ENCODE data around the gene FLAD1.
A peak's percentile ranks its signal among the peaks of the same experiment; 100 is the strongest.

FLAD1 gene

DNA sequence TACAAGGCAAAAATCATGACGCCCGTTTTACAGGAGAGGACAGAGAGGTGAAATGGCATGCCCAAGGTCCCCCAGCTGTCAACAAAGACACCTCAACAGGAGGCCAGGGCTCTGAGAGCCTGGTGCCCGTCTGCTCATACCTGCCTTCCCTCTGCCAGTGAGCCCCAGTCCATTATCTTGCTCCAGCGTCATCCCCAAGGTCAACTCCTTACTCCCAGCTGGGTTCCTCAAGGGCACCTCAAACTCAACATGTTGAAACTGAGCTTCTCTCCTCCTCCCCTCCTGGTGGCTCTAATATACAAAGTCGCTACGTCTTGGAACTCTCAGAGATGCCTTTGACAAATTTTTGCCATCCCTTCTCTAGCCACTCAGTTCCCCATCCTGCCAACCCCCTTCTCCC, 30.5 kb upstream of the FLAD1 start:
- DNase-seq: no peak

DNA sequence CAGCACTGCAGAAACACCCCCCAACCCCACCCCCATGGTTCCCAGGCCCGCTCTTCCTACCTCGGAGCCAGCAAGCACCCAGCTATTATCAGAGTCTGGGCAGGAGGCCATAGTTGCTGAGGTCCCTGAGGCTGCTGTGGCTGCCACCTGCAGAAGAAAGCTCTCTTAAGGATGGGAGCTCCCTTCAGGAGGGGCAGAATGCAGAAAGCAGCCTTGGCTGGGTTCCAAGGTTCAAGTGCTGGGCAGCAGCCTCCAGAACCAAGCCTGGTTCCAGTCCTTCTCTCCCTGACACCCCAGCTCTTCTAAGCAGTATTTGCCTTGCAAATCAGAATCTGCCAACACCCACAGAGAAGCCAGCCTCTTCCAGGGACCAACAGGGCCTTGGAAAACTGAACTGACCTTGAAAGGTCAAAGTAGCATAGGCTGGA, 29.5 kb upstream of the FLAD1 start:
- no peak for DNase-seq

DNA sequence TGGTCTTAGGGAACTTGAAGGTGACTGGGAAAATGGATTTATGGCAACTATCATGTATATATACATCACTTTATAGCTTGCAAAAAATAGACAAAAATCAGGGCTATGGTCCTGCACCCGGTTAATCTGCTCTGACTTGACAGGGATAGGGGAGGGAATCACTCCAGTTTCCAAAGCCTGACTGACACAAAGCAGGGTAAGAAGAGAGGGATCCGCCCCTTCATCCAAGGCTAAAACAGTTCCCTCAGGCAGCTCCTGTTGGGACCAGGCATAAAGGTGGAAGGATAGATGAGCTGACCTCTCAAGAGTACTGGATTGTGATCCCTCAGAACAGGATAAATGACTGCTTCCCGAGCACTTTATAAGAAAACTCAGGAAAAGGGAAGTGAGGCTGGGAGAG, 28.6 kb upstream of the FLAD1 start:
- DNase-seq: no peak

DNA sequence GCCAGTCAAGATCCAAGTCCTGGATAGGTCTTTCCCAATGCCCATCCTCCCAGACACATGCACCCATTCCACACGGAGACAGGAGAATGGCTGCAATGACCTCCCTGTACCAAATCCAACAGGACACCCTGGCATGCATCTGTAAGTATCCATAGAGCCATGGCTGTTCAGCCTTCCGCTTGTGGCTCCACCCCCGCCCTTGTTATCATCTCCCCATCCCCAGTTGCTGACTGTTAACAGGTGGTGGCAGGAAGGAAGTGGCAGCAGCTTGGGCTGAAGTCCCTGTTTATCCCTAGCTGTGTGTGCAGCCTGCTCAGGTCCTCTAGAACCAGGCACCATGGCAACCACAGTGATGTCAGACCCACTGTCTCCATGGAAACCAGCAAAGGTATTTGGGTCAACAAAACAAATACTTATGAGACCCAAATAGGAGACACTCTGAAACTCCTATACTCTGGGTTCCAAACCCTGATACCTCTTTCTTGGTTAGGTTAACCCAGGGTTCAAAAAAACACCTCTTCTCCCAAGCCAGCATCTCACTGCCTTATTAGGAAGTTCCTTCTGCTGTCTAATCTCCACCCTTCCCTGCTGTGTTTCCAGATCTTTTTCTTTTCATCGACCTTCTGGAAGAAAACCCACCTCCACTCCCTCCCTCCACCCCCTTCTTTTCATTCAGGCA, 28.0 kb upstream of the FLAD1 start:
- peak; percentile 61 for DNase-seq

DNA sequence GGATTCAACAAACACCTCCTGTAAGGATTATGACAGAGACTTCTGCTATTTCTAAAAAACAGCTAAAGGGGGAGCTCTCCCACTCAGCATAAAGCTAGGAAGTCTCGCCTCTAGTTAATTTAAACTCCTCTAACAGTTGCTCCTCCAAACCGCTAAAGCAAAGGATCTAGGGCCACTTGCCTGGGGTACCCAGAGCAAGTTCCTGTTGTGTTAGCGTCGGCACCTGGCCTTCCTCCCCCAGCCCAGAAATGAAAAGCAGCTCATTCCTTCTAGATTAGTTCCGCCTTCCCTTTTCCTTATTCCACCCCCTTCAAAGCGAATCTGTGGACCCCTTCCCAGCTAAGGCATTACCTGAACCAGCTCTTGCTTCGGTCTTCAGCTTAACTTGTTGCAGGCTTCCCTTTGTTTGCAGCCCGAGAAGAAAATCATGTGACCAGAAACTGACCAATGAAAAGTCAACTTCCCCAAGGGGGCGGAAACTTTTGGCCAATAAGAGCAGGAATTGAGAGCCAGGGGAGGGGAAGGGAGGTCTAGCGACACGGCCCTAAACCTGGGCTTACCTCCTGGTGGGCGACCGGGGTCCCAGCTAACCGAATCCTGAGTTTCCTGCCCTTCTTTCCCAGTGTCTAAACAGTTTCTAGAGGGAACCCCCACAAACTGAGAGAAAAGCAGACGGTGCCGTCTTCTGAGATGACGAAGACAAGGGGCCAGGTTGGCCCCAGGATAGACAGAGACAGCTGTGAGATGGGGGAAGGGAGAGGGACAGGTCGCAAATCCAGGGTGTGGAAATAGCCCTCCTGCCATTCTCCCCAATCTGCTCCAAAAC, 27.2 kb upstream of the FLAD1 start, which contains the start of gene PBXIP1:
Gene PBXIP1 (minus strand): TSS at position 382 of the 826 bp plus-strand sequence. CDS start 2,378 bp downstream, outside the sequence.
- peak; percentile 90 for DNase-seq

DNA sequence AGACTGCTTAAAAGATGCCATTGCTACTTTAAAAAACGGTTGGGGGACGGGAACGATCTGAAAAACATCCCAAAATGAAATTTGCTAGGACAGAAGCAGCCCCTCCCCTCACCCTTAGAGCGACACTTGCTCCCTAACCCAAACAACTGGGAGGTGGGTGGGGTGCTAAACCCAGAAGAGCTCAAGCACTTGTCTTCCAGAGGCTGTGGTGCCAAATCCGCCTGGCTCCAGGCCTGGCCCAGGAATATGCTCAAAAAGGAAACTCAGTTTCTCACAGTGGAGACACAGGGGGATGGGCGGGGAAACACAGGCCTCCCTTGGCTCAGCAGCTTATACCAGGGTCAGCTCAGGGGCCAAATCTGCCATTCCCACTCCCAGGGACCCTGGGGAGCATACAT, 26.6 kb upstream of the FLAD1 start:
- no peak for DNase-seq

DNA sequence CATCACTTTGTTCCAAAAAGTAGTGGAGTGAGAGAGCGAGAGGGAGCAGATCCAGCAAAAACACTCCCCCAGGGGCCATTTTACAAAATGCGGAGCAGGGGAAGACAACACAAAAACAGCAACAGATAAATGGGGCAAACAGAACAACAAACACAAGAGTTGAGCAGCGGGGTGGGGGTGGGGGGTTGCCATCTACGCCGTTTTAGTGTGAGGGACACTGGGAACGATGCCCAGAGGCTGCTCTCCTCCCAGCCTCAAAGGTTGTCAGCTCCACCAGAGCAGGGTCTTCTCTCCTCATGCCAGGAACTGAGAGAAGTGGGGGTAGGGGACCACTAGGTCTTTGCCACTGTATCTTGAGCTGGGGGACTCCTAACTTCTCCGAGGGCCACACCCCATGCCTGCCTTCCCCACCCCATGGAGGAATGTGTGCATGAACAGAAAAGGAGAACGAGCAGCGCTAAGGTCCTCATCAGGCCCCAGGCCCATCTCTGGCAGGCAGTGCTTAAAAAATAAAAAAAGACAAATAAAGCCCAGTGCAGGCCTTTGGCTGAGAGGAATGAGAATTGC, 26.0 kb upstream of the FLAD1 start:
- no peak for DNase-seq

DNA sequence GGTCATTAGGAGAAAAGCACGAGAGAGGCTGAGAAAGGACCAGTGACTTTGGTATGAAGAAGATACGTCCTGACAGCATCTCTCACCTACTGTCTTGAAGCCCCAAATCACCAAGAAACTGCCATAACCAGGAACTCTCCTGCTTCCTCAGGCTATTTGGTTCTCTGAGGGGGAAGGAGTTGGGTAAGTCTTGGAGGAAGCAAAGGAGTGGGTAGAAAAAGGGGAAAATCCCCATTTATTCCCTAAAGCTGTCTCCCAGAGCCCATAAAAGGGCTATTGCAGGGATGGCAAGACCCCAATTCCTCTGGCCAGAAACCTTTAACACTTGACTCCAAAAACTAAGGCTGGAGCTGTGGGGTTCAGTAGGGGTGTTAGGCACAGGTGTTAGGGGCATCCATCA, 25.1 kb upstream of the FLAD1 start:
- no peak for DNase-seq

DNA sequence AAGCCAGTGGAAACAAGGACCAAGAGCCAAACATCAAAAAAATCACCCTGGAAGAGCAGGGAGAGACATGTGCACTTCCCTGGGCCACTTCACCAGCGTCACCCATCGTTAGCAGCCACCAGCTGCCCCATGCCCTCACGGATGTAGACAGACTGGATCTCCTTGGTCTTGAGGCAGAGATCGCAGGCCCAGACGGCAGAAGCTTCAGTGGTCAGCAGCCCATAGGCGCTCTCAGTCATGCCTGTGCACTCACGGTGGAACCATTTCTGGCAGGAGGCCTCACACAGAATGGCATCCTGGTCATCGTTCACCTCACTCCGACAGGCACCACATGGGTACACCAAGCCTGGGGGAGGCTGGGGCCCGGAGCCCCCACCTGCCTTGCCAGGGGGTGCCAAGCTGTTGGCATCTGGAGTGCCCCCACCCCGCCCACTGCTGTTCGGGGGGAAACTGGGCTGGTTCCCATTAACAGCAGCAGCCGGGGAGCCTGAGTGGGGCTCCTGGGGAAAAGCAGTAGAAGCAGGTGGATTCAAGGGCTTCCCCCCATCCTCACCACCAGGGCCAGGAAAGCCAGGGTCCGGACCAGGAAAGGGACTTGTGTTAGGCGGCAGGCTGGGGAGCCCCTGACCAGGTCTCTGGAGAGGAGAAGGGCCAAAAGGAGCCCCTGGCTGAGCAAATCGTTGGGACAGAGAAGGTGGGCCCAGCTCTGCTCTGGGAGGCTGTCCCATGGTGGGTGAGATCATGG, 24.3 kb upstream of the FLAD1 start:
- DNase-seq: no peak

DNA sequence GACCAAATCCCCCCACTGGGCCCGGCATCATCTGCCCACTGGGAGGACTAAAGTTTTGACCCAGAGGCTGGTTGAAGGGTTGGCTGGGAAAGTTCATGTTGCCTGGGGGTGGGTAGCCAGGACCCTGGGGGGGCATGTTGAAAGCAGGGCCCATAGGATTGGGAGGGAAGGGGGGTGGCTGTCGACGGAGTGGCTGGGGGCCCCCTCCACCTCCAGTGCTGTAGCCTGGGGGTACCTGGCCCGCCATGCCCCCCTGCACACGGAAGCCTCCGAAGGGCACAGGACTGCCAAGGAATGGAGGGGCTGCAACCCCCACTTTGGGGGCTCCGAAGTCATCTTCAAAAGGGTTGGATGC, 23.7 kb upstream of the FLAD1 start:
- no peak for DNase-seq

DNA sequence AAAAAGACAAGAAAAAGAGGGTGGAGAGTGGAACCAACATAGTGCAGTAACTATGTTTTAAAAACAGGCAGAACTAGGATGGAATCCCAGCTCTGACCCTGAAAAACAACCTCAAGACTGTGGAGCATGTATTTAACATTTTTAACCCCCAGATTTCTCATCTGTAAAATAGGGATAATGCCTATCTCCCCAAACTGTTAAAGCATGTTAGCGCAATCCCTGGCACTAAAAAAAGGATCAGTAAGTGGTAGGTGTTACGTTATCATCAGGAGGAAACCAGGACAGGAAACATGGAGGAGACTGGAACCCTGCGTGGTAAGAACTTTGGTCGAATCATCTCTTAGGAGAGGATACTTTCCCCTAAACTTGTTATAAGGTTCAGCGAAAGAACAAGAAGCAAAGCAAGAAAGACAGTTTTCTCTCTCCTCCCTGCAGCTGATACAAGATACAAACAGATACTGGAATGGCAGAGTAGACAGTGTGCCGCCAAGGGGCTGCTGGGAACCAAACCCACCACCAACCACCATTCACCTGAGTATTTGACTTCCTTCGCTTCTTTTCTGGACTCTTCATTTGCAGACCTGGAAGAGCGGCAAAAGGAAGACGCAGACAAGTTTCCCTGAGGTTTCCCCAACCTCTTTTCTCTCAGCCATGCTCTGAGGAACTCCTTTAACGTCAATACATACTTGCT, 22.6 kb upstream of the FLAD1 start:
- no peak for DNase-seq

DNA sequence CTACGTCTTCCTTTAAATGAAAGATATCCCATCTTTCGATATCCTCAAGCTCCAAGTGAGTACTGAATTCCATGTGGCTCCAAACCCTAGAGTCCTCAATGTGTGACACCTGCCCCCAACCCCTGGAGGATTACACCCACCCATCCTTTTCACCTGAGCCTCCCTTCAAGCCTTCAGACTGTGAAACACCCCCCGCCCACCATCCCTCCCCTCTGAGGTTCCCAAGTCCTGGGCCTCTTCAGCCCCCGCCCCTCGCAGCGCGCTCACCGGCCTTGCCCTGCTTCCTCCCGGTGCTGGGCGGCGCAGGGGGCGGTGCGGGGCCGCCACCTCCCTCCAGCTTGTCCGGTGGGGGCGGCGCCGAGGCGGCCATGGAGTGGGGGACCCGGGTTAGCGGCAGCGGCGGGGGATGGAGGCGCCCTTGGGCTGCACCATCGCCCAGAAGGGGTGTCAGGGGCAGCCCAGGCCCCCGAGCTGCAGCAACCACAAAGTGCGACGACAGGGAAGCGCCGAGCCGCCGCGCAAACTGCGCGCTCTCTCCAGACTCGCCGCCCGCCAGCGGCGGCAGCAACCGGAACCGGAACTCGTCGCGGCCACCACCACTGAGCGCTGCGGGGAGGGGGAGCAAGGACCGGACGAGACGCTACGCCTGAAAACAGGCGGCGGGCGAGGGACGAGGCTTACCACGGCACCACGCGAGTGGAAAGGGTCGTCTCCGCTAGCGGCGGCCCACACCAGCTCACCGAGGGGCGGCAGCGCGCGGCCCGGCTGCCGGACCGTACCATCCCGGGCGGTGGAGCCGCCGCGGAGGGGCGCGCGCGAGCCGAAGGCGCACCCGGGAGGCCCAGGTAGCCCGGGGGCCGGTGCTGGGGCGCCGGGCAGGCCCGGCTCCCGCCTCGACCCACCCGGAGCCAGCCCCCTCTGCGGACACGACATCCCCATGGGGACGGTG, 21.7 kb upstream of the FLAD1 start, which contains the start of gene PYGO2:
Gene PYGO2 (minus strand): TSS at position 576 of the 949 bp plus-strand sequence. CDS start 206 bp downstream, at position 370.
- DNase-seq: peak; percentile 81

DNA sequence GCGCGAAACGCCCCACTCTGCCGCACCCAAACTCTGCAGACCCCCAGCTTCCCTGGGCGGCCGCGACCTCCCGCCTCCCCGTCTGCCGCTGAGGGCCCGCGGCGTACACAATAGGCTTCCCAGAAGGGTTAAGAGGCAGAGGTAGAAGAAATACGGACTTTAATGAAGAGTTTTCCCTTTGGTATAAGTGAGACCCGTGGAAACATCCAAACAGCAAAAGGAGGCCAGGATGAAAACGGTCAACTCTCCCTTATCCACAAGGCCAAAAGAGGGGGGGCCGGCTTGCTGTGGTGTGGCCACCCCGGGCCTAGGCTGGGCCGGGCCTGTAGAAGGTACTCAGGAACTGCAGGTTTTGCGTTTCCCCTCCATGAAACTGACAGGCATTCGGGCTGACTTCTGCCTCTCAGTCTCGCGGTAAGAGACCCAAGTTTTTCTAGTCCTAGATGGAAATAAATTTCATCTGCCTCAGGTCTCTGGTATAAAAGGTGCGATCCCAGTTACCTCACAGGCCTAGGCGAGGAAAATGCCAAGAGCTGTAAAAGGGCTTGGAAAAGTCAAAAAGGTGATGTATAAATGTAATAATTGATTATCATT, 20.9 kb upstream of the FLAD1 start:
- DNase-seq: no peak

DNA sequence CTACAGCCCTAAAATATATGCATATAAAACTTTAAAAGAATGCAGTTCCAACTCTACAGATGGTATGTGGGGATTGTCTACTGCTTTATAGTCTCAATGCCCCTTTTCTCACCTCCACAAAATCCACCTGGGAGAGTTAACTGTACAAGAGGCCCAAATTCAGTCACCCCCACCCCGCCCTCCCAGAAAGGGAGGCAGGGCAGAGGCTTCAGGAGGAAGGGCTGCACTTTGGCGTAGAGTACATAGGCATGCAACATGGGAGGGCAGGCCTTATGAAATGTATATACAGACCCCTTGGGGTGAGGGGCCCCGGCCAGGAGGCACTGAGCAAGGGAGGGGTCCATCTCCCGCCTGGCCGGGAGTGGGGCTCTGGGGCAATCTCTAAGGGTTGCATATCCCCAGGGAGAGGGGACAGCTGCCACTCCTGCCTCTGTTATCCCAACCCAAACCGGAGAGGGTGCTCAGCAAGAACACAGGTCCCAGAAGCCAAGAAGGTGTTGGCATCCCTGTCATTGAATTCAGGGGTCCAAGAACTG, 20.3 kb upstream of the FLAD1 start:
- DNase-seq: no peak

DNA sequence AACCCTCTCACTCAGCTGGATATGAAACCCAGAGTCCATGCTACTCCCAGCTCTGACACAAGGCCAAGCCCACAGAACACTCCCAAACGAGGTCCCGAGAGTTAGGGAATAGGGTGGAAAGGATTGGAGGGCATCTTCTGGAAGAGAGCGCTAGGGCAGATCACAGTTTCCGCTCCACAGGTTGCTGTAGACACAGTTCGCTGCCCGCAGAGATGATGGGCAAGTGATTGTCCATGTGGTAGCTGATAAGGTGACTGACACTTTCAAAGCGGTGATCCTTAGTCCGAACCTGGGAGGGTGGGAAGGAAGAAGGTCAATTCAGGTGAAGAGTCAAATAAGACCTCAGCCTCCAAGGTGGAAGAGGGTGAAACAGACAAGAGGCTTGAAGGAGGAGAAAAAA, 19.5 kb upstream of the FLAD1 start:
- DNase-seq: no peak

DNA sequence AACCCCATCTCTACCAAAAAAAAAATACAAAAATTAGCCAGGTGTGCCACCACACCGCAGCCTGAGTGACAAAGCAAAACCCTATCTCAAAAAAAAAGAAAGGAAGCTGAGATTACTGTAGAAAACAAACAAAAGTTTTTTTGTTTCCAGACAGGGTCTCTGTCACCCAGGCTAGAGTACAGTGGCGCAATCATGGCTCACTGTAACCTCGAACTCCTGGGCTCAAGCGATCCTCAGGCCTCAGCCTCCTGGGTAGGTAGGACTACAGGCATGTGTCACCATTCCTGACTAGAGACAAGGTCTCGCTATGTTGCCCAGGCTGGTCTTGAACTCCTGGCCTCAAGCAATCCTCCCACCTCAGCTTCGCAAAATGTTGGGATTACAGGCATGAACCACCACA, 18.8 kb upstream of the FLAD1 start:
- DNase-seq: no peak

DNA sequence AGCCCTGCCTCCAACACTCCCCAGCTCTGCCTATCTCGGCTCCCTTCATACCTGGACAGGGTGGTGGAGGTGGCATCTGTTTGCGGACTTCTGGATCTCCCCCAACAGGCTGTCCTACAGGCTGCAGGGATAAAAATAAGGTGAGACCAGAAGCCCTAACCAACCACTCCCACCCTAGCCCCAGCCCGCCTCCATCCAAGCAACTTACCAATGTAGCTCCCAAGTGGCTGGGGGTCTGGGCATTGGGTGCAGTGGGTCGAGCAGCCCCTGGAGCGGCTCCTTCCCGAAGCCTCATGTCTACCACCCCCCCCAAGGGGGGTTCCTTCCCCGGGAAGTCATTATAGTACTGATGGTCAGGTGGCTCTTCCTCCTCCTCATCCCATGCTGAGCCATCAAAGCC, 17.0 kb upstream of the FLAD1 start:
- DNase-seq: no peak

DNA sequence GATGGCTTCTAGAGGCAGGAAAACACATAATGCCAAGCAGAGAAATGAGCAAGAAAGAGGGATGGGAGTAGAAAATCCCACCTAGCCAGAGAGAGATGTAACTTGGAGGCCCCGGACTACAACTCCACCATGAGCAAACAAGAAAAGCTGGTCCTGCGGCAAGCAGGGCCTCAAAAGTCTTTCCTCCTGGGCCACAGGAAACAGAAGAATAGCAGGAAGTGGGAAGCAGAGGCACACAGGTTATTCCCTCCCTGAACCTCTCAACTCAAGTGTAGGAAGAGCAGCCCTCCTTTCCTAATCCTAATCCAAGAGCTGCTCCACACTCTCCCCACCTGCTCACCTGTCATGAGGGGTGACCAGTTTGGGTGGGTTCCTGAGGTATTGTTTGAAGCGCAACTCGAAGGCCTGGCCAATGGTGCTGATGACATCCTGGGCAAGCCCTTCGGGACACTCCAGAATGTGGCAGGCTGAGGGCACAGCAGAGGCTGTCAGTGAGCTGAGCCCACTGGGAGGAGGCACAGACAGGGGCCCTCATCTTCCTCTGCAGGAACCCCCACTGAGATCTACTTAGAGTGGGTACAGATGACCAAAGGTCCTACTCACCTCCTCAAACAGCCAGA, 15.7 kb upstream of the FLAD1 start:
- no peak for DNase-seq

DNA sequence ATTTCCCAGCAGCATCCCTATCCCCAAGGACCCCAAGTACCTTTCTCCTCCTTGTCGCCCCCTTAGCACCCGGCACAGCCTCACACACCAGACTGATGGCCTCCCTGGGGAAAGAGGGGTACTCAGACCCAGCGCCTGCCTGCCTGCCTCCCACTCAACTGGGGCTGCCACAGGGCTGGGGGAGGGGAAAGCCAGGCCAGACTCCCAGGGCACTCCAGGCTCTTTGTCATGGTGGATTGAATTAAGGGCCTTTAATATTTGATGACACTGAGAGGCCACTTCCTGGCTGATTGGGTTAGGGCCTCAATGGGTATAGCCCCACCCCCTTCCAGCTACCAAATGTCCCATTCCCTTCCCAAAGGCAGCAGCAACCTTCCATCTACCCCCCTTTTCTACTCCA, 14.4 kb upstream of the FLAD1 start:
- DNase-seq: no peak

DNA sequence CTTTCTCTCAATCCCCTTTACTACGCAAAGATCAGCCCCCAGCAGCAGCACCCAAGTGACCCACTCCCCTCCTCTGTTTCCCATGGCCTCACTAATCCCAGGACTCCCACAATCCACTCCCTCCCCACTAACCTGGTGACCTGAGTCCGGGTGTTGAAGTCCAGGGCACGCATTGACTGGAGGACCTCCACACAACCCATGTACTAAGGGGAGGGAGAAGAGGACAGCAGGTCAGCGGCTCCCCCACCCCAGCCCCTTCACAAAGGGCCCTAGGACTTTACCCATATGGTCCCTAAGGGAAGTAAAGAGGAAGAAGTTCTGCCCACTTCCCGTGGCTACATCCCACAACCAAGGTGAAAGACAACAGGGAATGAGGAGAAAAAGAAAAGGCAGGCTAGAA, 13.9 kb upstream of the FLAD1 start:
- no peak for DNase-seq
